ENCODE measurements around the gene GLP1R. TPM values are rescaled to one million over a fixed set of nuclear protein-coding genes. Genes with fewer than 3 reads are reported as not detected.

GLP1R gene
- total RNA-seq, 1 experiment from 2014 or later: 0.85 TPM

DNA sequence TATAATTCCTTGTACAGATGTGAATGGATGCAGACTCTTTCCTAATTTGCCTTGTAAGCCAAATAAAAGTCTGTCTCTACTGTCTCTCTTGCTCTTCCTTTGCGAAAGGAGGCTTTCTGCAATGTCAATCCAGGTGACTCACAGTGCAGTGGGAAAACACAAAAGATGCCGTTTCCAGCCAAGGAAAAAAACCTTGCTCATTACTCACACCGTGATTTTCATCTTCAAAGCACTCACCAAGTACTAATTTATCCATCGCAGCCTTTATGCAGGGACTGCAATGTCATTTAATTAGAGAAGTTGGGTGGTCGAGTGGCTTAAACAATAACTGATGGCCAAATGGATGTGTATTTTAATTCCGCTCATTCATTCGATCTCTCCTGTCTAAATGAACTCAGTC is 42.6 kb downstream of the GLP1R start:
- no CpG with 5 or more reads among the region's 7 CpGs for WGBS (ENCODE audit: extremely low coverage, insufficient read length, low lambda C conversion rate)
- Mint-ChIP-seq H3K27me3 (ENCODE audit: low read depth) (peaks cover 9% of the 10 kb centered on the region), H3K4me3 (no peak overlapping the region)

More for the DNA sequence above, 42.6 kb downstream of the GLP1R start:
- Histone ChIP-seq H2BK12ac (ENCODE audit: insufficient read length, low read depth, low read length) (no peak overlapping the region), H3K4me2 (ENCODE audit: insufficient read depth, insufficient read length, low read length) (no peak overlapping the region), H3T11ph (ENCODE audit: low read length) (no peak overlapping the region), H3K56ac (ENCODE audit: insufficient read length, low read depth, low read length) (no peak overlapping the region), H2BK120ac (ENCODE audit: low read depth, low read length, poor library complexity, severe bottlenecking) (no peak overlapping the region), H3K14ac (ENCODE audit: insufficient read depth, low read length) (no peak overlapping the region), H3K79me2 (ENCODE audit: insufficient read depth, low read length) (no peaks in the 10 kb centered on the region), H3K9ac (ENCODE audit: extremely low read depth, insufficient read length, low read length) (no peak overlapping the region), H3K27me3 (ENCODE audit: insufficient read depth, low read length) (no peaks in the 10 kb centered on the region), H4K5ac (ENCODE audit: insufficient read length, low read depth, low read length) (no peak overlapping the region), H3K23me2 (ENCODE audit: insufficient read length, low read depth, low read length, poor library complexity, severe bottlenecking) (no peaks in the 10 kb centered on the region), H3K23ac (ENCODE audit: insufficient read length, low read depth, low read length) (no peak overlapping the region), H4K20me1 (ENCODE audit: control insufficient read depth, insufficient read depth, insufficient read length) (no peaks in the 10 kb centered on the region), H2BK20ac (ENCODE audit: low read depth, low read length, poor library complexity, severe bottlenecking) (no peak overlapping the region), H3K18ac (ENCODE audit: insufficient read length, low read depth, low read length) (no peak overlapping the region), H3K4ac (ENCODE audit: low read depth, low read length) (no peak overlapping the region), H4K8ac (replicated peaks; ENCODE audit: insufficient read length, low read depth, low read length) (no peak overlapping the region), H3K9me3 (ENCODE audit: control insufficient read depth, low read depth, low read length) (no peaks in the 10 kb centered on the region), H3K4me1 (ENCODE audit: insufficient read depth, low read length) (peaks cover 6% of the 10 kb centered on the region), H3K79me1 (ENCODE audit: insufficient read depth, low read depth, low read length, poor library complexity, severe bottlenecking) (no peaks in the 10 kb centered on the region), H2AFZ (ENCODE audit: low read length) (no peak overlapping the region), H2BK5ac (ENCODE audit: insufficient read length, low read length) (no peak overlapping the region), H4K91ac (ENCODE audit: insufficient read length, low read depth, low read length) (no peak overlapping the region), H3K27ac (ENCODE audit: insufficient read length, low read depth, low read length) (no peak overlapping the region), H2BK15ac (ENCODE audit: low read depth, low read length) (no peak overlapping the region), H2AK5ac (ENCODE audit: insufficient read length, low read length) (no peak overlapping the region)
- Mint-ChIP-seq H3K4me1 (peaks cover 50 to 64% of the 10 kb centered on the region in 2 experiments), H3K9me3 (no peaks in the 10 kb centered on the region), H3K27ac (no peak overlapping the region), H3K36me3 (ENCODE audit: insufficient read depth in 1 of 3, low read depth in 3 of 3) (no peaks in the 10 kb centered on the region)
- TF ChIP-seq, protein P1, sequence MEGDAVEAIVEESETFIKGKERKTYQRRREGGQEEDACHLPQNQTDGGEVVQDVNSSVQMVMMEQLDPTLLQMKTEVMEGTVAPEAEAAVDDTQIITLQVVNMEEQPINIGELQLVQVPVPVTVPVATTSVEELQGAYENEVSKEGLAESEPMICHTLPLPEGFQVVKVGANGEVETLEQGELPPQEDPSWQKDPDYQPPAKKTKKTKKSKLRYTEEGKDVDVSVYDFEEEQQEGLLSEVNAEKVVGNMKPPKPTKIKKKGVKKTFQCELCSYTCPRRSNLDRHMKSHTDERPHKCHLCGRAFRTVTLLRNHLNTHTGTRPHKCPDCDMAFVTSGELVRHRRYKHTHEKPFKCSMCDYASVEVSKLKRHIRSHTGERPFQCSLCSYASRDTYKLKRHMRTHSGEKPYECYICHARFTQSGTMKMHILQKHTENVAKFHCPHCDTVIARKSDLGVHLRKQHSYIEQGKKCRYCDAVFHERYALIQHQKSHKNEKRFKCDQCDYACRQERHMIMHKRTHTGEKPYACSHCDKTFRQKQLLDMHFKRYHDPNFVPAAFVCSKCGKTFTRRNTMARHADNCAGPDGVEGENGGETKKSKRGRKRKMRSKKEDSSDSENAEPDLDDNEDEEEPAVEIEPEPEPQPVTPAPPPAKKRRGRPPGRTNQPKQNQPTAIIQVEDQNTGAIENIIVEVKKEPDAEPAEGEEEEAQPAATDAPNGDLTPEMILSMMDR (conservative IDR thresholded peaks at IDR 0.05): no peak
- DNase-seq: no peak
